ENCODE data around the gene USH1G. TPM values are rescaled to one million over a fixed set of nuclear protein-coding genes. Genes with fewer than 3 reads are reported as not detected.
"Not testable (repeated sequence)": the region's sequence is repeated elsewhere in the genome, so short reads cannot be mapped to it uniquely, and the experiment has no call there.

Gene USH1G
- total RNA-seq, 1 donor from 2014 or later, result 0.41 TPM

DNA sequence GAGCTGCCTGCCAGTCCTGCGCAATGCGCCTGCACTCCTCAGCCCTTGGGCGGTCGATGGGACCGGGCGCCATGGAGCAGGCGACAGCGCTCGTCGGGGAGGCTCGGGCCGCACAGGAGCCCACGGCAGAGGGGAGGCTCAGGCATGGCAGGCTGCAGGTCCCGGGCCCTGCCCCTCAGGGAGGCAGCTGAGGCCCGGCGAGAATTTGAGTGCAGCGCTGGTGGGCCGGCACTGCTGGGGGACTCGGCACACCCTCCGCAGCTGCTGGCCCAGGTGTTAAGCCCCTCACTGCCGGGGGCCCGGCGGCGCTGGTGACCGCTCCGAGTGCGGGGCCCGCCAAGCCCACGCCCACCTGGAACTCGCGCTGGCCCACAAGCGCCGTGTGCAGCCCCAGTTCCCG lies 16.0 kb downstream of the USH1G start:
- DNase-seq (ENCODE audit: low spot score in 2 of 2) (no peak), FAIRE-seq (no peak)

DNA sequence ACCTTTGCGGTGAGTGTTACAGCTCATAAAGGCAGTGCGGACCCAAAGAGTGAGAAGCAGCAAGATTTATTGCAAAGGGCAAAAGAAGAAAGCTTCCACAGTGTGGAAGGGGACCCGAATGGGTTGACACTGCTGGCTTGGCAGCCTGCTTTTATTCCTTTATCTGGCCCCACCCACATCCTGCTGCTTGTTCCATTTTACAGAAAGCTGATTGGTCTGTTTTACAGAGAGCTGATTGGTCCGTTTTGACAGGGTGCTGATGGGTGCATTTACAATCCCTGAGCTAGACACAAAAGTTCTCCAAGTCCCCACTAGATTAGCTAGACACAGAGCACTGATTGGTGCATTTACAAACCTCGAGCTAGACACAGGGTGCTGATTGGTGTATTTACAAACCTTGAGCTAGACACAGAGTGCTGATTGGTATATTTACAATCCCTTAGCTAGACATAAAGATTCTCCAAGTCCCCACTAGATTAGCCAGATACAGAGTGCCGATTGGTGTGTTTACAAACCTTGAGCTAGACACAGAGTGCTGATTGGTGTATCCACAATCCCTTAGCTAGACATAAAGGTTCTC lies 16.8 kb downstream of the USH1G start:
- FAIRE-seq; DNase-seq (ENCODE audit: low spot score in 2 of 2): not testable (repeated sequence)

DNA sequence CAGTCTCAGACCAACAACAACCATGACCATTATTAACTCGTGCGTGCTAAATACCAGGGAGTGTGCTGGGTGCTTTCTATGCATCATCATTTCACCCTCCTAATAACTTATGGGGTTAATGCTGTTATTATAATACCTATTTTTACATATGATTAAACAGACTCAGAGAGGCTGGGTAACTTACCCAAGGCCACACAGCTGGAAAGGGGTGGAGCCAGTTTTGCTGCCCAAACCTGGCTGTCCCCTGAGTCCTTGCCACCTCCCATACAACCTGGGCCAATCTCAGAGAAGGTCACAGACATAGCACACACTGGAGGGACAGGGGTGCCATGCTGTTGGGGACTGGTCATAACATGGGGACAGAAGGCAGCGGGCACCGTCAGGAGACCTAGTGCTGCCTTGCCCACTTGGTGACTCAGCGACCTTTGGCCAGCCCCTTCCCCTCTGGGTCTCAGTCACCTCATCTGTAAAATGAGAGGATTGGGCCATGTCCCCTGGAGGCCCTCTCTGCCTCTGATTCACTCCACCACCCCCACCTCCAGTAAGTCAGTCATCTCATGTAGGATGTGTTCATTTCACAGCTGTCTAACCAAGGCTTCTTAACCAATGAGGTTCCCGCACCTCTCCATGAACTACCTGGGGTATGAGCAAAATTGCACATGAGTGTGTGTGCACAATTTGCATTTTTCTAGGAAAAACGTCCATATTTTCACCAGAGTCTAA lies 18.2 kb downstream of the USH1G start:
- DNase-seq (ENCODE audit: low spot score in 2 of 2) (no peak), FAIRE-seq (no peak)

- DNase-seq (ENCODE audit: low spot score in 2 of 2) (no peak), FAIRE-seq (no peak)
Observed at GRCh38 chr17:74903671-74904070, 19.4 kb downstream of the USH1G start.

DNA sequence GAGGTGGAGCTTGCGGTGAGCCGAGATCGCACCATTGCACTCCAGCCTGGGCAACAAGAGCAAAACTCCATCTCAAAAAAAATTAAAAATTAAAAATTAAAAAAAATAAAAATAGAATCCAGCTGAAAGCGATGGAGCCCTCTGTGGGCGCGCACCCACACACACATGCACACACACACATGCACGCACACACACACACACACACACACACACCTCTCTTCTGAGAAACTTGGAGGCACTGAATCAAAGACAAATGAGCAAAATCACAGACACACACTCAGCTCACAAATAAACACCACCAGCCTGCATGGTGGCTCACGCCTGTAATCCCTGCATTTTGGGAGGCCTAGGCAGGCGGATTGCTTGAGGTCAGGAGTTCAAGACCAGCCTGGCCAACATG lies 20.0 kb downstream of the USH1G start:
- FAIRE-seq (no peak), DNase-seq (ENCODE audit: low spot score in 2 of 2) (no peak)

DNA sequence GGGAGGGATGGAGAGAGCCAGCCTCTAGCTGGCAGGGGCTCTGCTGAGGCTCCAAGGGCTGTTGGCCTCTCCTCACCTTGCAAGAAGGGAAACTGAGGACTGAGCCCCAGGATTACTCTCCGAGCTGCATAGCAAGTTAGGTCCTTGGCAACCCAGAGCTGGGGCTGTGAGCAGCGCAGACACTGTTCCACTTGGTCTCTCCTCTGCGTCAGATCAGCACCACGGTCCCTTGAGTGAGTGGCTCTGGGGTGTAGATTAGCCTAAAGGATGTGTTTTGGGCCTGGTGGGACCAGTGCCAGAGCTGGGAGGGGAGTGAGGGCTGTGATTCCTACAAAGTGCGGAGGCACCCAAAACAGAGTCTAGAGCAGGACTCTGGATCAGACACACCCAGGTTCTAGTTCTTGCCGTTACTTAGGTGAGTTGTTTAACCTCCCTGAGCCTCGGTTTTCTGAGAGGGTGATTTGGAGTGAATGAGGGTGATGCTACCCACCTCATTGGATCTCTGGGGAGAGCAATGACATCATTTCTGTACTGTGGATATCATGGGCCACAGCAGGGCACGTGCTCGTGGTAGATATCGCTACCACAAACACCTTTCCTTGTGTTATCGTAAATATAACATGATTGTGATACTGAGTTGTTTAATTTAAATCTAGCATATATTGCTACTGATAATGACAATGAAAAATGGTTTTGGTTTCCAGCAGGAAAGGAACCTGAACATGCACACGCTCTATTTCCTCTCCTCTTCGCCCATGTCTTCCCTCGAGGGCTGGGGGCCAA lies 21.5 kb downstream of the USH1G start:
- DNase-seq (ENCODE audit: low spot score in 2 of 2) (no peak), FAIRE-seq (no peak)

DNA sequence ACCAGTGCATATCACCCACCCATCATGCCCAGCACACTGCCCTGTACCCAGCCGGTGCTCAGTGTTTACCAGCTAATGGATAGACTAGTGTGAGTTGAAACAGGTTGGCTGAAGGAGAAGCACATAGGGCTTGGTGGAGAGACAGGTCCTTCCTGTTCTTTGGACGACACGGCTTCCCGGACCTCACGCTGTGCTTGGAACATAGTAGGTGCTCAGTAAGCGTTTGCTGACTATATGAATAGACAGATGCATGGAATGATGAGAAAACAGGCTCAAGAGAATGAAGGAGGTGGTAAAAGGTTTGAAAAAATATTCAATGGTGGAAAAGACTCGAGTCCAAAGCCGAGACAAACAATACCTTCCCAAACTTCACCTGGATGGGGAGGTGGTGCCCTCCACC lies 22.8 kb downstream of the USH1G start:
- FAIRE-seq, result no peak

DNA sequence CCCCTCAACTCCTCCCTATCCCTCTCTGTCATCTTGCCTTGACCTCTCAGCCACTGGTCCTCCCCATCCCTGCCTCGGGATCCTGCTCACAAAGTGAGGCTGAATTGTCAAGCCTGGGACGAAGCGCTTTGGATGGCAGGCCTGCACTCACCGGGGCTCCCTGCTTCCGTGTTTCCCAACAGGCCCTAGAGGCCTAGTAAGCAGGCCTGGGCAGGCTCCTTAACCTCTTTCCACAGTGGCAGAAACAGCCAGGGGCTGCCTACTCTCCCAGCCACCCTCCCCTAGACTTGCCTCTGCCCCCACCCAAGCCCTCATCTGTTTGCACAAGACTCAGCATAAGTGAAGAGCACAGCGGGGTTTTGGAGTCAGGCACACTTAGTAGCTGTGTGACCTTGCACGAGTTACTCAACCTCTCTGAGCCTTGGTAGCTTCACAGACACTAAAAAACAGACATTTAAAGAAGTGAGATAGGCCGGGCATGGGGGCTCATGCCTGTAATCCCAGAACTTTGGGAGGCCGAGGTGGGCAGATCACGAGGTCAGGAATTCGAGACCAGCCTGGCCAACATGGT lies 24.6 kb downstream of the USH1G start:
- FAIRE-seq (no peak), DNase-seq (ENCODE audit: low spot score in 2 of 2) (no peak)

More for the DNA sequence above, 22.8 kb downstream of the USH1G start:
- no peak for DNase-seq (ENCODE audit: low spot score in 2 of 2)

- FAIRE-seq (no peak), DNase-seq (ENCODE audit: low spot score in 2 of 2) (no peak)
Observed at GRCh38 chr17:74893936-74894671, 29.0 kb downstream of the USH1G start.

GRCh38 chr17:74892974-74893911 lies 29.8 kb downstream of the USH1G start, which contains the start of gene FADS6:
FADS6 (minus strand) TSS chr17:74893633; CDS start chr17:74893595, 38 bp downstream.
- FAIRE-seq, result no peak
- peak in 1 of 2 donors; percentile 64 for DNase-seq (ENCODE audit: low spot score in 2 of 2)

DNA sequence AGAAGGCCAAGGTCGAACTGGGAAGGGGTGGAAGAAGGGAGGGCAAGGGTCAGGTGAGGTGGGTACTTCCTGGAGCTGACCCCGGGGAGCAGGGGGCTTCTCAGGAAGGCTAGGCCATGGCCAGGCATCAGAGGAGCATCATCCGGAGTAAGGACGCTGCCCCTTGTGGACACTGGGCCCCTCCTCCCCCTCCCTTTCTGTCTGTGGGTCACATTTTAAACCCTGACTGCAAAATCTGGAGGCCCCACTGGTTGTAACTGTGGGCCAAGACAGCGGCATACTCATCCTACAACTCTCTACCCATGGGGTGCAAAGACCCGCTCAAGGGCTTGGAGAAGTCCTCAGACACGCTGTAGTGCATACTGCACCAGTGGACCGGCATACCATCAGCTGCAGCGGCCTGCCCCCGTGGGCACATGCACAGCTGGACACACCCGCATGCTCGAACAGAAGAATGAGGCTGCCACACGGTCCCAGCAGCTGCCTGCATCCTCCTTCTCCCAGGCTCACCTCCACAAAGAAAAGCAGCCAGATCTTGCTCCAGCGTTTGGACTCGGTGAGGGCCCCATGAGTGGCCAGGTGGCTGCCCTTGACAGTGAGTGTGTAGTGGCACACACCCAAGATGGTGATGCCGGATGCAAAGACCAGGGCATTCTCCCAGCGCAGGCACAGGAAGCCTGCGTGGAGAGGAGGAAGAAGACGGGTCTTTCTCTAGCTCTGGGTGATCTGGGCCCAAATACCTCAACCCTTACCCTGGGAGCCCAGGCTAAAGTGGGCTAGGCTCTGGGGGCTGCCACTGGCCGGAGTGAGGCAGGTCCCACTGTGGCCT lies 30.8 kb downstream of the USH1G start:
- DNase-seq (ENCODE audit: low spot score in 2 of 2) (no peak), FAIRE-seq (no peak)

DNA sequence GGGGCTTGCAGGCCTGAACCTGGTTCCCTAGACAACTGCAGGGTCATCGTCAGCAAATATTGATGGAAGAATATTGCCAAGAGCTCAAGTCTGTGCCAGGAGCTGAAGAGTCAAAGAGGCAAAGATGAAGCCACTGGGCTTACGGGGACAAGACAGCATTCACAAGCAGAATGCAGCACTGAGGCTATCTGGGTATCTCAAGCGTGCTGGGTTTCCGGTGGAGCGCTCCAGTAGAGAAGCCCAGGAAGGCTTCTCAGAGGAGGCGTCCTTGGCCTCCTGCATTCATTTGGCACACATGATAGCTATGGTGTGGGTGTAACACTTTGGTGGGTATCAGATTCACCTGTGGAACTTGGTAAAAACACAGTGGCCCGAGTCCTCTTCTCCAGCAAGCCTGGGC lies 32.5 kb downstream of the USH1G start:
- DNase-seq (ENCODE audit: low spot score in 2 of 2), result no peak

GRCh38 chr17:74888469-74888868 lies 34.6 kb downstream of the USH1G start:
- FAIRE-seq (no peak), DNase-seq (ENCODE audit: low spot score in 2 of 2) (no peak)

More for the DNA sequence above, 32.5 kb downstream of the USH1G start:
- FAIRE-seq, result no peak

- no peak for DNase-seq (ENCODE audit: low spot score in 2 of 2)
- no peak for FAIRE-seq
Observed at GRCh38 chr17:74883241-74883745, 39.8 kb downstream of the USH1G start.

DNA sequence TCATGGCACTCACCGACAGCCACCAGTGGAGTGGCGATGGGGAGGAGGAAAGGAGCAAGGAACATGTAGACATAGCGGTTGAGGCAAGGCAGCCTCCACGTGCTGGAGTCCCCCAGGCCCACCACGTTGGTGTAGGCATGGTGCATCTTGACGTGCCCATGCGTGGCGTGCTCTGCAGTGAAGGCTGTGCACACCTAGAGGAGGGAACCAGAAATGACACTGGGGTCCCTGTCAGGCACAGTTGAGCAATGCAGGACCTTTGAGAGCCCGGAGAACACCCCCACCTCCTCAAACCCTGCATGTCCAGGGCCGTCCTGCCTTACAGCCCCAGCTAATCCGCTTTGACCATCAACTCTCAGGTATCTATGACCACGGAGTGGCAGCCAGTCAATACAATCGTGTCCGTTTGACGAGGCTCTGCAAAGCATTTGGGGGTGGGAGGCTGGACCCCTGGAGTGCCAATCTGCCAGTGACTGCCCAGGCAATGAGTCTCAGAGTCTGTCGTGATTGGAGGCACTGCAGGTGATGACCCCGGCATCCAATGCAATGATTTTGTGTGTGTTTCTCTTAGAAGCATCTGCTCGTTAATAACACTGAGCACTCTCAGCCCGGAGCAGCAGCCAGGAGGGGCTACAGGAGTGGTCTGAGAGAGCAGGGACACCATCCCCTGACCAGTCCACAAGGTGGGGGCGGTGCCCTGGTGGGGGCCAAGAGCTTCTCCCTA lies 40.4 kb downstream of the USH1G start:
- DNase-seq (ENCODE audit: low spot score in 2 of 2), result no peak
- FAIRE-seq, result no peak

DNA sequence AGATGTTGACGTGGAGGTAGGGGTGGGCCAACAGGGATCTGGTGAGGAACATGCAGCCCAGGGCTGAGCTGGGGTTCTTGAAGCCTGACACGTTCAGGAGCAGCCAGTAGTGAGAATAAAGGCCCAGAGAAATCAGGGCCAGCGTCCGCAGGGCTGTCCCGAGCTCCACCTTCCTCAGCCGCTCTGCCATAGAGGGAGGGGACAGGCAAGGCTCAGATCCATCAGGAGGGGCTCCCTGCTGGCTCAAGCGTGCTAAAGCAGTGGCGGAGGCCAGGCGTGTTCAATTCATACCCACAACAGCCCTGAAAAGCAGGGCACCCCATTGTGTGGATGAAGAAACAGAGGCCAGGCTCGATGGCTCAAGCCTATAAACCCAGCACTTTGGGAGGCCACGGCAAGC lies 42.0 kb downstream of the USH1G start:
- FAIRE-seq (no peak), DNase-seq (ENCODE audit: low spot score in 2 of 2) (no peak)

GRCh38 chr17:74879308-74879707 lies 43.7 kb downstream of the USH1G start:
- no peak for DNase-seq (ENCODE audit: low spot score in 2 of 2)
- no peak for FAIRE-seq

- DNase-seq (ENCODE audit: low spot score in 2 of 2), result no peak
- no peak for FAIRE-seq
Observed at GRCh38 chr17:74878658-74879057, 44.4 kb downstream of the USH1G start.
